GM18870 (cell line): ENCODE results near the gene FXYD4.
"Not testable (repeated sequence)": the region's sequence is repeated elsewhere in the genome, so short reads cannot be mapped to it uniquely, and the experiment has no call there.

Source experiments
- ATAC-seq: cut with Tn5 transposase; IDR thresholded peaks from one replicate; pipeline ENCODE4 v1.9.1; 2021; ENCODE audit warnings: moderate library complexity; ENCODE audit not compliant: unreplicated experiment

Gene FXYD4

GRCh38 chr10:43374194-43374593, 2.8 kb downstream of the FXYD4 start:
- ATAC-seq = no peak

- no peak for ATAC-seq
Observed at GRCh38 chr10:43375401-43376020, 4.1 kb downstream of the FXYD4 start.

GRCh38 chr10:43376046-43376635, 4.7 kb downstream of the FXYD4 start:
- ATAC-seq = no peak

- no peak for ATAC-seq
Observed at GRCh38 chr10:43376828-43377423, 5.5 kb downstream of the FXYD4 start.

- no peak for ATAC-seq
Observed at GRCh38 chr10:43377424-43377883, 6.0 kb downstream of the FXYD4 start.

- no peak for ATAC-seq
Observed at GRCh38 chr10:43380610-43381222, 9.3 kb downstream of the FXYD4 start.

- no peak for ATAC-seq
Observed at GRCh38 chr10:43383204-43383971, 12.0 kb downstream of the FXYD4 start.

GRCh38 chr10:43384252-43385221, 13.1 kb downstream of the FXYD4 start:
- no peak for ATAC-seq

- no peak for ATAC-seq
Observed at GRCh38 chr10:43385412-43386004, 14.1 kb downstream of the FXYD4 start.

- ATAC-seq = no peak
Observed at GRCh38 chr10:43386549-43386948, 15.1 kb downstream of the FXYD4 start.

GRCh38 chr10:43386981-43387677, 15.7 kb downstream of the FXYD4 start:
- ATAC-seq = no peak

- ATAC-seq = no peak
Observed at GRCh38 chr10:43387678-43388032, 16.2 kb downstream of the FXYD4 start.

- ATAC-seq = no peak
Observed at GRCh38 chr10:43389867-43390266, 18.4 kb downstream of the FXYD4 start.

- ATAC-seq = no peak
Observed at GRCh38 chr10:43390333-43390732, 18.9 kb downstream of the FXYD4 start.

GRCh38 chr10:43390759-43391158, 19.3 kb downstream of the FXYD4 start:
- ATAC-seq = no peak

- ATAC-seq = no peak
Observed at GRCh38 chr10:43391496-43391895, 20.1 kb downstream of the FXYD4 start.

GRCh38 chr10:43392748-43393147, 21.3 kb downstream of the FXYD4 start:
- no peak for ATAC-seq

GRCh38 chr10:43393186-43393585, 21.8 kb downstream of the FXYD4 start:
- not testable (repeated sequence) for ATAC-seq
